HepG2 (cell line): Measurements from ENCODE around the gene CA6. TPM values are rescaled to one million over a fixed set of nuclear protein-coding genes. Genes with fewer than 3 reads are reported as not detected.

Experiments used
- ATAC-seq: fragments of 200-7000 bp; cut with Tn5 transposase; 3 replicates; pipeline ENCODE4 v1.9.1; 2020; ENCODE audit warnings: mild to moderate bottlenecking, moderate library complexity
- BruUV-seq: library from RNA; stranded (reverse); fragments of 400-500 nt; replicated peaks from 2 replicates; lab custom pipeline; 2021; lab: Mats Ljungman, UMichigan
- CTCF ChIA-PET: fragments of 300-600 bp; formaldehyde crosslinking; extraction: SDS; loops from one replicate; lab custom pipeline; 2021; ENCODE audit warnings: low total read pairs, inconsistent platforms, low intra/inter-chr PET ratio; lab: Yijun Ruan, JAX
- POLR2A ChIA-PET: fragments of 350-600 bp; sonication (Branson Sonifier 250); formaldehyde crosslinking; loops from one replicate; lab custom pipeline; 2020; ENCODE audit warnings: antibody characterized with exemption, inconsistent platforms; lab: Yijun Ruan, JAX
- DNase-seq: peaks from one replicate; pipeline ENCODE4 v3.0.0-alpha.2; 2015; ENCODE audit warnings: low spot score
- FAIRE-seq: peaks from 3 replicates; lab custom pipeline; 2011; peaks lifted over from hg19 to GRCh38; lab: Jason Lieb, UNC
- H2AFZ ChIP-seq: one replicate; pipeline ENCODE4 v1.6.1; 2011; ENCODE audit warnings: low read length, inconsistent platforms
- H3K27ac ChIP-seq: fragments of 300-600 bp; 3 replicates; pipeline ENCODE4 v1.8.0; 2011; ENCODE audit warnings: mixed run types, mild to moderate bottlenecking, mixed read lengths, low read length, inconsistent platforms; ENCODE audit not compliant: insufficient read depth; ENCODE audit errors: extremely low read length
- H3K27me3 ChIP-seq, 2 experiments: fragments of 200-600 bp in 1 of 2; 2 replicates in 1 of 2; 3 replicates in 1 of 2; pipeline versions ENCODE4 v1.6.0 to v1.8.0; 2011; ENCODE audit warnings: low read length in 2 of 2, mild to moderate bottlenecking in 2 of 2, moderate library complexity in 2 of 2, inconsistent platforms in 1 of 2; ENCODE audit not compliant: insufficient read depth in 2 of 2, control insufficient read depth in 1 of 2
- H3K36me3 ChIP-seq, 2 experiments: fragments of 200-600 bp in 1 of 2; replicated peaks in 1 of 2; 2 replicates in 1 of 2; 3 replicates in 1 of 2; pipeline versions ENCODE4 v1.5.1 to v1.8.0; 2011; ENCODE audit warnings: low read length in 2 of 2, inconsistent platforms in 1 of 2; ENCODE audit not compliant: insufficient read depth in 2 of 2, control insufficient read depth in 1 of 2
- H3K4me1 ChIP-seq: 2 replicates; pipeline ENCODE4 v1.5.1; 2012; ENCODE audit warnings: low read length, inconsistent platforms; ENCODE audit not compliant: insufficient read depth
- H3K4me2 ChIP-seq: 2 replicates; pipeline ENCODE4 v1.6.0; 2011; ENCODE audit warnings: low read depth, low read length, inconsistent platforms
- H3K4me3 ChIP-seq, 3 experiments: fragments of 200-600 bp in 1 of 3; sonication (generic), shearing (Covaris generic) in 1 of 3; replicated peaks in 1 of 3; 2 replicates each; pipeline ENCODE4 v1.5.1; 2011 to 2016; ENCODE audit warnings: low read length in 3 of 3, inconsistent platforms in 2 of 3, low read depth in 2 of 3, mild to moderate bottlenecking in 2 of 3, control low read depth in 1 of 3, mixed read lengths in 1 of 3; ENCODE audit not compliant: insufficient read depth in 1 of 3
- H3K79me2 ChIP-seq: one replicate; pipeline ENCODE4 v1.6.1; 2011; ENCODE audit warnings: low read length, inconsistent platforms; ENCODE audit not compliant: insufficient read depth
- H3K9ac ChIP-seq: 2 replicates; pipeline ENCODE4 v1.6.0; 2011; ENCODE audit warnings: mild to moderate bottlenecking, low read depth, low read length, inconsistent platforms; ENCODE audit not compliant: insufficient read depth
- H3K9me3 ChIP-seq: 2 replicates; pipeline ENCODE4 v1.5.1; 2012; ENCODE audit warnings: mild to moderate bottlenecking, low read length
- H4K20me1 ChIP-seq: 2 replicates; pipeline ENCODE4 v1.6.0; 2011; ENCODE audit warnings: inconsistent platforms, mild to moderate bottlenecking, low read length, moderate library complexity; ENCODE audit not compliant: insufficient read depth
- AGO2 ChIP-seq: fragments of 200-400 bp; formaldehyde crosslinking; optimal IDR thresholded peaks from 2 replicates; pipeline ENCODE3; 2017; ENCODE audit warnings: mild to moderate bottlenecking, low read depth, low read length, moderate library complexity
- ASH2L ChIP-seq: fragments of 300-600, 200-600 bp; sonication (generic); IDR thresholded peaks from 2 replicates; pipeline ENCODE4 v1.7.0; 2017; ENCODE audit warnings: low read depth, mild to moderate bottlenecking, moderate library complexity, mixed read lengths, low read length; ENCODE audit not compliant: insufficient read length
- ATAD3A ChIP-seq: sonication (generic); formaldehyde crosslinking; IDR thresholded peaks from 2 replicates; pipeline ENCODE4 v1.4.0; 2020; ENCODE audit warnings: missing genetic modification reagents
- FOXM1 ChIP-seq: sonication (generic); formaldehyde crosslinking; IDR thresholded peaks from 2 replicates; pipeline ENCODE4 v1.5.0; 2020; ENCODE audit warnings: missing genetic modification reagents
- GABPA ChIP-seq, 2 experiments: IDR thresholded peaks; 2 replicates each; pipeline ENCODE4 v1.6.1; 2011 to 2016; ENCODE audit warnings: low read depth in 2 of 2, low read length in 1 of 2, missing biosample characterization in 1 of 2, missing genetic modification characterization in 1 of 2
- NRL ChIP-seq: sonication (generic); formaldehyde crosslinking; IDR thresholded peaks from 2 replicates; pipeline ENCODE4 v1.5.0; 2020; ENCODE audit warnings: missing genetic modification reagents, mild to moderate bottlenecking, moderate library complexity, borderline replicate concordance
- SPEN ChIP-seq: sonication (generic); formaldehyde crosslinking; IDR thresholded peaks from 2 replicates; pipeline ENCODE4 v1.5.1; 2020; ENCODE audit warnings: low read depth, mild to moderate bottlenecking, missing genetic modification reagents
- YY1 ChIP-seq: IDR thresholded peaks from 2 replicates; pipeline ENCODE4 v1.6.1; 2011; ENCODE audit warnings: low read length, low read depth, moderate library complexity, mild to moderate bottlenecking; ENCODE audit not compliant: insufficient read depth, insufficient replicate concordance
- ZNF12 ChIP-seq: sonication (generic); formaldehyde crosslinking; IDR thresholded peaks from 2 replicates; pipeline ENCODE4 v1.5.0; 2020; ENCODE audit warnings: missing genetic modification reagents
- WGBS: methylation state at CpG from one replicate; pipeline ENCODE4 v1.1.6; 2017; ENCODE audit warnings: low lambda C conversion rate; 5-methylcytosine and 5-hydroxymethylcytosine counted together
- in situ Hi-C: cut with HindIII; loops from 2 replicates; pipeline ENCODE4 v1.10.0; 2017; ENCODE audit warnings: low pct_unique_long_range_greater_than_20kb; ENCODE audit not compliant: extremely low pct_ligation_motif_present
- intact Hi-C: fragments of 100-400 bp; cut with micrococcal nuclease; formaldehyde crosslinking; loops from one replicate; pipeline ENCODE4 v1.10.0; 2022; ENCODE audit not compliant: unreplicated experiment
- polyA plus RNA-seq, 8 experiments: library from polyadenylated mRNA; depleted of rRNA in 3 of 8; stranded (reverse) in 7 of 8; unstranded in 1 of 8; fragments of >200 nt; fragmentation: Illumina TruSeq in 4 of 8; extraction: Trizol in 4 of 8; gene quantifications; 2 replicates each; pipeline versions ENCODE4 v1.2.1 to v1.2.3, GENCODE V29; 2011 to 2016; ENCODE audit warnings: low read depth in 4 of 8, missing spikeins in 1 of 8, mixed read lengths in 1 of 8; ENCODE audit not compliant: insufficient read depth in 1 of 8
- total RNA-seq, 5 experiments: library from RNA; depleted of rRNA; stranded (reverse); fragments of >200 nt; fragmentation: Illumina TruSeq; extraction: Trizol; gene quantifications; 2 replicates each; pipeline ENCODE4 v1.2.3, GENCODE V29; 2016; ENCODE audit warnings: low read depth in 1 of 5
- TF ChIP-seq, protein P1 (sequence below): sonication (generic); formaldehyde crosslinking; IDR thresholded peaks from 2 replicates; pipeline ENCODE4 v1.5.0; 2020; ENCODE audit warnings: missing genetic modification reagents

Gene CA6
- total and polyA plus RNA-seq, 2 of the 13 experiments (the other 11 are each of a cell fraction or from before 2014, with no cell fraction given), result not detected

DNA sequence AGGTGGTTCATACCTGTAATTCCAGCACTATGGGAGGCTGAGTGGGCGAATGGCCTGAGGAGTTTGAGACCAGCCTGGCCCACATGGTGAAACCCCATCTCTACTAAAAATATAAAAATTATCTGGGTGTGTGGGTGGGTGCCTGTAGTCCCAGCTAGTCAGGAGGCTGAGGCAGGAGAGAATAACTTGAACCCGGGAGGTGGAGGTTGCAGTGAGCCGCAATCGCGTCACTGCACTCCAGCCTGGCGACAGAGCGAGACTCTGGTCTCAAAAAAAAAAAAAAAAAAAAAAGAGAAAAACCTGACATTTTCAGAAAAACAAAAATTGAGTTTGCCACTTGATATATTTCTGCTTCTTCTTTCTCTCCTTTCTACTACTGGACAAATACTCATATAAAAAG is 24.3 kb downstream of the CA6 start:
- no TSS peak for BruUV-seq
- Histone ChIP-seq H3K9me3 (no peaks in the 10 kb centered on the region), H2AFZ (no peak overlapping the region), H3K9ac (no peak overlapping the region), H3K4me1 (no peaks in the 10 kb centered on the region), H3K79me2 (no peaks in the 10 kb centered on the region), H3K4me2 (no peak overlapping the region), H3K36me3 (no peaks in the 10 kb centered on the region), H3K27ac (no peak overlapping the region), H3K4me3 (no peak overlapping the region), H3K27me3 (peaks cover 3 to 5% of the 10 kb centered on the region in 2 experiments; a peak in 3 of 5 replicates), H4K20me1 (no peaks in the 10 kb centered on the region)
- intact Hi-C loops, result no loop called here
- CTCF ChIA-PET, result no interaction called here
- 73% methylated on average over 7 of the region's 7 CpGs for WGBS
- FAIRE-seq (no peak), DNase-seq (no peak), ATAC-seq (no peak)
- in situ Hi-C loops, result no loop called here
- TF ChIP-seq GABPA (IDR thresholded peaks at IDR 0.05; ENCODE audit: low read depth, low read length), result no peak
- TF ChIP-seq GABPA (CRISPR knock-in tag; IDR thresholded peaks at IDR 0.05; ENCODE audit: low read depth), result no peak
- TF ChIP-seq ASH2L, result no peak
- no peak for TF ChIP-seq NRL
- no peak for TF ChIP-seq AGO2
- no peak for TF ChIP-seq FOXM1 (CRISPR knock-in tag)
- TF ChIP-seq, protein P1, sequence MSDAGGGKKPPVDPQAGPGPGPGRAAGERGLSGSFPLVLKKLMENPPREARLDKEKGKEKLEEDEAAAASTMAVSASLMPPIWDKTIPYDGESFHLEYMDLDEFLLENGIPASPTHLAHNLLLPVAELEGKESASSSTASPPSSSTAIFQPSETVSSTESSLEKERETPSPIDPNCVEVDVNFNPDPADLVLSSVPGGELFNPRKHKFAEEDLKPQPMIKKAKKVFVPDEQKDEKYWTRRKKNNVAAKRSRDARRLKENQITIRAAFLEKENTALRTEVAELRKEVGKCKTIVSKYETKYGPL (CRISPR knock-in tag), result no peak
- no peak for TF ChIP-seq SPEN (CRISPR knock-in tag)
- no peak for TF ChIP-seq YY1
- no peak for TF ChIP-seq ZNF12 (CRISPR knock-in tag)
- no peak for TF ChIP-seq ATAD3A
- POLR2A ChIA-PET, result no interaction called here
